ENCODE results near the gene RASA3. TPM values are rescaled to one million over a fixed set of nuclear protein-coding genes. Genes with fewer than 3 reads are reported as not detected.

RASA3 gene
- total RNA-seq, 1 donor from 2014 or later: 14.6 TPM

DNA sequence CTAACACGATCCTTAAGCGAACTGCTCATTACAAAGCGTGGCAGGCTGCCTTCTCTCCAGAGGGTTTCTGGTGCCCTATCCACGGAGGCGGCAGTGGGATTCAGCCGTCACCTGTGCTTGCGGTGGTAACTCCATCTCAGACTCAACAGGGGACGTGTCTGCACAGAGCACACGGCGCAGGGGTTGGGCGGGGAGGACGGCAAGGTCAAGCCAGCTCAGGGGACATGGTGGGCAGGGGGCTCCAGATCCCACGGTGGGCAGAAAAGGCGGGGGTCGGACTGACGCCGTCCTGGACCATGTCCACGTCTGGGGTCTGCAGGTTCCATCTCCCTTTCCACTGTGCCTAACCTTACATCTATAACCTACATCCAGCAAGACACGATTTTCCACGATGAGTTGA, 70.7 kb downstream of the RASA3 start:
- H3K36me3 Mint-ChIP-seq: no peaks in the 10 kb centered on the region
- no peak overlapping the region for H3K27ac Mint-ChIP-seq
- H3K27me3 Mint-ChIP-seq (ENCODE audit: low read depth): no peaks in the 10 kb centered on the region
- no peak for TF ChIP-seq CTCF (IDR thresholded peaks at IDR 0.05; ENCODE audit: unreplicated experiment)
- H3K4me1 Mint-ChIP-seq: peaks cover 29% of the 10 kb centered on the region
- no peaks in the 10 kb centered on the region for H3K9me3 Mint-ChIP-seq
- no peak overlapping the region for H3K4me3 Mint-ChIP-seq
- no peak for DNase-seq (ENCODE audit: low spot score in 2 of 2, unreplicated experiment in 2 of 2)

DNA sequence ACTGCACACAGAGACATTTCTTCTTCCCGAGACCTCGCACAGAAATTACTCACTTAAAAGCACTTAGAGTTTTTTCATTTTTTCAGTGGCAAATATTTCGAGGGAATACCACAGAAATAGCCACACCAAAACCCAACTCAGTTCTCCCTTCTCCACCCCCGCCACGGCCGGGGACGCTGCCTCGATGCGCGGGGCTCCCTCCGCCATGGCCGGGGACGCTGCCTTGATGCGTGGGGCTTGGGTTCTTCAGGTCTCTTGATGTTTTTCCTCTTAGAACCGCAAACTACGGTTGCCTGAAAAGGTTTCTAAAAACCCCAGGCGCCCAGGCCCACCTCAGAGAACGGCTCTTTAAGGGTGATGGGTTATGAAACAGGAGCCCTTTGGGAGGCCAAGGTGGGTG, 71.4 kb downstream of the RASA3 start:
- no peak for TF ChIP-seq CTCF (IDR thresholded peaks at IDR 0.05; ENCODE audit: unreplicated experiment)
- Mint-ChIP-seq H3K27me3 (ENCODE audit: low read depth) (no peaks in the 10 kb centered on the region), H3K27ac (no peak overlapping the region), H3K4me3 (no peak overlapping the region), H3K36me3 (no peaks in the 10 kb centered on the region), H3K4me1 (peaks cover 27% of the 10 kb centered on the region), H3K9me3 (no peaks in the 10 kb centered on the region)
- DNase-seq (ENCODE audit: low spot score in 2 of 2, unreplicated experiment in 2 of 2): no peak

DNA sequence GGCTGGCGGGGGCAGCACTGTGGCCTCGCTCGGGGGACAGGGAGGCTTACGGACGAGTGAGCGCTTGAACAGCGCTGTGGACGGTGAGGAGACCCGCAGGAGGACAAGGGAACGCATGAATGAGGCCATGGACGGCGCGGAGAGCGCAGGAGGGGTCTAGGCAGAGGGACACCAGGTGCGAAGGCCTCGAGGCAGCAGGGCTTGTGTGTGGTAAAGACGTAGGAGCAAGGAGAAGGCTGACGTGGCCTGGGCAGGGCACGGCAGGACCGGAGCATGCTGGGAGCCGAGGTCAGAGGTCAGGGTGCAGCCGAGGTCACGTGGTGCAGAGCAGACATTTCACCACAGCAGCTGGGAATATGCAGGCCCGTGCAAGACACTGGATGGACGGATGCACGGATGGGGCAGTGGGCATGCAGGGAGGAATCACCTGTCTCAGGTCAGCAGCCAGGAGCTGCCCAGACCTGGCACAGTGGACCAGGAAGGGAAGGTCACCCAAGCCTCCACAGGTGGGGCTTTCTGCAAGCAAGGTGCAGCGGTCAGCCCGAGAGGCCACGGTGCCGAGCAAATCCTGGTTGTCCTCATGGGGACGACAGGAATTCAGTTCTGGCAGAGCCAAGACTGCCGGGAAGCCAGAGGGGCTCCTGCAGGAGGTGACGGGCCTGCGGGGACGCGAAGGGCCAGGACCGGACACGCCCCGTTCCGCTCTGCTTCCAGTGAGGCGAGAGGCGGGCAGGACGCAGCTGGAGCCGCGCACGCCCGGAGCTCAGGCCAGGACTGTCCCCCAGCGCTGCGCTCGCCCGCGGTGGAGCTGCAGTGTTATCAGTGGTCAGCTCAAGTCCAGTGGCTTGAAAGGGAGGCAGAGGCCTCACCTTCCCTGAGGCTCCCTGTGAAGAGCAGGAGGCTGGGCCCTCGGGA, 72.2 kb downstream of the RASA3 start:
- H3K4me1 Mint-ChIP-seq: peaks cover 19% of the 10 kb centered on the region
- no peaks in the 10 kb centered on the region for H3K9me3 Mint-ChIP-seq
- H3K4me3 Mint-ChIP-seq: no peak overlapping the region
- no peaks in the 10 kb centered on the region for H3K36me3 Mint-ChIP-seq
- DNase-seq (ENCODE audit: low spot score in 2 of 2, unreplicated experiment in 2 of 2): no peak
- no peak for TF ChIP-seq CTCF (IDR thresholded peaks at IDR 0.05; ENCODE audit: unreplicated experiment)
- no peaks in the 10 kb centered on the region for H3K27me3 Mint-ChIP-seq (ENCODE audit: low read depth)
- H3K27ac Mint-ChIP-seq: no peak overlapping the region

DNA sequence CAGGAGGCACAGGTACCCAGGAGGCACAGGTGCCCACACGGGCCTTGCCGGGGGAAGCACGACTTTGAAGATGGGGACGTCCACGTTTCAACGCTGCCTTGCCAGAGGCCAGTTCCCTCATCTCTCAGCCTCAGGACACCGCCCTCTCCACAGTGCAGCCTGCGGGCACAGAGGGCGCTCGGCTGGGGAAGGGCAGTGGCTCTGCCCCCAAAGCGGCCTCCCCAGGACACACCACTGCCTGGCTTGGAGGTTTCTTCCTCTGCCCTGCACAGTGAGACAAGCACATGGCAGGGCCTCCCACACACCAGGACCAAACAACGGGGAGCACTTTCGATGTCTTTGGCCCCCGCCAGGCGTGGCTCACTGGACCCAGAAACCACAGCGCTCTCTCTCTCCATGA, 73.0 kb downstream of the RASA3 start:
- Mint-ChIP-seq H3K4me3 (no peak overlapping the region), H3K9me3 (no peaks in the 10 kb centered on the region), H3K4me1 (peaks cover 11% of the 10 kb centered on the region)

DNA sequence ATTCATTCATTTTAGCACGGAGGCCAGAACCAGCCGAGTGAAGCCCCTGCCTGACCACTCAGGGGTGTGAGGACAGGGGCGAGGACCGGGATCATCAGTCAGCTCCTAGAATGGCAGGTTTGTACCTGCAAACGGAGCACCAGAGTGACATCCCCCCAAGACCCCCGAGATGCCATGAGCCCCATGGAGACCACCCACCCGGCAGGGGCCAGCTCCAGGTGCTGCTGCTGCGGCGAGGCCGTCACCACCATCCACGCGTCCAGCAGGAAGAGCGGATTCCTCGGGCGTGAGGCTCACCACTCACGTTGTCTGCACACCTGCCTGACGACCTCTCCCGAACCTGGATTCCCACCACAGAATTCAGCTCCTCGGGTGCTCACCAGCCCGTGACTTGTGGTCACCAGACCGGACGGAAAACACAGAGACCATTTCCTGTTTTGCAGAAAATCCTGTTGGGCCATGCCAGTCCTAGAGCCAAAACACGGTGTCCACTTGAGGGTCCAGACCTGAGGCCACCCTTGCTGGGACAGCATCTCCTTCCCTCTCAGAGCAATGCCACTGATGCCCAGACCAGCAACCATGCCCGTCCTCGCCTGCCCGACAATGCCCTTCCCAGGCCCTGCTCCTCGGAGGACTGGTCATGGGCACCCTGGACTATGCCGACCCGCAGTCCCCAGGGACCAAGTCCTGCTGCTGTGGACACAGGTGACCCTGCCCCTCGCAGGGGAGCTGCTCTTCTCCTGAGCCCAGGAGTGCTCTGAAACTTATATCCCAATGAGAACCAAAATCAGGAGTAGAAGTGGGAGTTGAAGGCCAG, 74.2 kb downstream of the RASA3 start:
- H3K36me3 Mint-ChIP-seq: no peaks in the 10 kb centered on the region
- H3K27ac Mint-ChIP-seq: no peak overlapping the region
- TF ChIP-seq CTCF (IDR thresholded peaks at IDR 0.05; ENCODE audit: unreplicated experiment): no peak
- H3K27me3 Mint-ChIP-seq (ENCODE audit: low read depth): no peaks in the 10 kb centered on the region
- DNase-seq (ENCODE audit: low spot score in 2 of 2, unreplicated experiment in 2 of 2): no peak
- peaks cover under 1% of the 10 kb centered on the region for H3K4me1 Mint-ChIP-seq
- no peaks in the 10 kb centered on the region for H3K9me3 Mint-ChIP-seq
- no peak overlapping the region for H3K4me3 Mint-ChIP-seq

More for the DNA sequence above, 73.0 kb downstream of the RASA3 start:
- Mint-ChIP-seq H3K27me3 (ENCODE audit: low read depth) (no peaks in the 10 kb centered on the region), H3K27ac (no peak overlapping the region), H3K36me3 (no peaks in the 10 kb centered on the region)
- DNase-seq (ENCODE audit: low spot score in 2 of 2, unreplicated experiment in 2 of 2): no peak
- no peak for TF ChIP-seq CTCF (IDR thresholded peaks at IDR 0.05; ENCODE audit: unreplicated experiment)
